SK-N-SH treated with all-trans-retinoic acid at 6 μM for 48 hours (cell line): ENCODE measurements around the gene NFASC.

Source experiments
- ATAC-seq: fragments of 200-7000 bp; cut with Tn5 transposase; 3 replicates; pipeline ENCODE4 v1.9.1; 2020; ENCODE audit warnings: mild to moderate bottlenecking, moderate library complexity
- ARNTL ChIP-seq: fragments of 450-650 bp; formaldehyde crosslinking; IDR thresholded peaks from 2 replicates; pipeline ENCODE4 v1.5.0; 2020; ENCODE audit warnings: low read depth, mild to moderate bottlenecking, moderate library complexity, borderline replicate concordance
- CSDC2 ChIP-seq: fragments of 250-450 bp; sonication (Bioruptor Pico); IDR thresholded peaks from 2 replicates; pipeline ENCODE4 v1.5.0; 2020; ENCODE audit warnings: mild to moderate bottlenecking, moderate library complexity
- CSRNP3 ChIP-seq: fragments of 250-450 bp; sonication (Bioruptor Pico); IDR thresholded peaks from 2 replicates; pipeline ENCODE4 v1.5.1; 2021; ENCODE audit warnings: mild to moderate bottlenecking, moderate library complexity
- ISL1 ChIP-seq: fragments of 250-450 bp; sonication (Bioruptor Pico); IDR thresholded peaks from 2 replicates; pipeline ENCODE4 v2.1.2; 2022; ENCODE audit warnings: mild to moderate bottlenecking, moderate library complexity
- OSR1 ChIP-seq: fragments of 250-450 bp; sonication (Bioruptor Pico); IDR thresholded peaks from 2 replicates; pipeline ENCODE4 v1.8.0; 2022; ENCODE audit warnings: moderate library complexity, mild to moderate bottlenecking, inconsistent platforms
- POU6F1 ChIP-seq: fragments of 250-450 bp; sonication (Bioruptor Pico); IDR thresholded peaks from 2 replicates; pipeline ENCODE4 v1.8.0; 2021; ENCODE audit warnings: low read depth, mild to moderate bottlenecking, moderate library complexity, borderline replicate concordance
- PPARA ChIP-seq: fragments of 250-450 bp; sonication (Bioruptor Pico); IDR thresholded peaks from 2 replicates; pipeline ENCODE4 v1.5.0; 2020; ENCODE audit warnings: mild to moderate bottlenecking, borderline replicate concordance
- RARB ChIP-seq: fragments of 250-450 bp; sonication (Bioruptor Pico); IDR thresholded peaks from 2 replicates; pipeline ENCODE4 v1.8.0; 2021; ENCODE audit warnings: mild to moderate bottlenecking, moderate library complexity
- SNAI2 ChIP-seq: fragments of 250-450 bp; sonication (Bioruptor Pico); IDR thresholded peaks from 2 replicates; pipeline ENCODE4 v1.5.0; 2020; ENCODE audit warnings: mild to moderate bottlenecking, moderate library complexity
- TCF4 ChIP-seq: fragments of 250-450 bp; sonication (Bioruptor Pico); IDR thresholded peaks from 2 replicates; pipeline ENCODE4 v1.8.0; 2021; ENCODE audit warnings: mild to moderate bottlenecking, moderate library complexity, borderline replicate concordance
- TOX ChIP-seq: fragments of 250-450 bp; sonication (Bioruptor Pico); IDR thresholded peaks from 2 replicates; pipeline ENCODE4 v1.8.0; 2021; ENCODE audit warnings: mild to moderate bottlenecking, moderate library complexity, borderline replicate concordance
- ZC3H10 ChIP-seq: fragments of 250-450 bp; sonication (Bioruptor Pico); IDR thresholded peaks from 2 replicates; pipeline ENCODE4 v1.5.1; 2021; ENCODE audit warnings: mild to moderate bottlenecking, moderate library complexity
- ZFP3 ChIP-seq: fragments of 250-450 bp; sonication (Bioruptor Pico); IDR thresholded peaks from 2 replicates; pipeline ENCODE4 v1.5.0; 2020; ENCODE audit warnings: mild to moderate bottlenecking, moderate library complexity
- ZFP30 ChIP-seq: fragments of 450-650 bp; formaldehyde crosslinking; IDR thresholded peaks from 2 replicates; pipeline ENCODE4 v1.5.0; 2022; ENCODE audit warnings: mild to moderate bottlenecking, moderate library complexity
- ZNF565 ChIP-seq: fragments of 450-650 bp; formaldehyde crosslinking; conservative IDR thresholded peaks from 2 replicates; pipeline ENCODE4 v1.5.0; 2020; ENCODE audit warnings: low read depth, mild to moderate bottlenecking, moderate library complexity
- ZNF70 ChIP-seq: fragments of 450-650 bp; formaldehyde crosslinking; IDR thresholded peaks from 2 replicates; pipeline ENCODE4 v1.5.0; 2020; ENCODE audit warnings: mild to moderate bottlenecking, moderate library complexity
- ZNF8 ChIP-seq: fragments of 450-650 bp; formaldehyde crosslinking; IDR thresholded peaks from 2 replicates; pipeline ENCODE4 v1.5.0; 2020; ENCODE audit warnings: mild to moderate bottlenecking, moderate library complexity
- TF ChIP-seq, protein P1 (sequence below): fragments of 250-450 bp; sonication (Bioruptor Pico); IDR thresholded peaks from 2 replicates; pipeline ENCODE4 v1.5.0; 2020; ENCODE audit warnings: mild to moderate bottlenecking, moderate library complexity
- TF ChIP-seq, protein P2 (sequence below): fragments of 250-450 bp; sonication (Bioruptor Pico); IDR thresholded peaks from 2 replicates; pipeline ENCODE4 v1.5.1; 2020; ENCODE audit warnings: low read depth, mild to moderate bottlenecking, moderate library complexity

NFASC gene

DNA sequence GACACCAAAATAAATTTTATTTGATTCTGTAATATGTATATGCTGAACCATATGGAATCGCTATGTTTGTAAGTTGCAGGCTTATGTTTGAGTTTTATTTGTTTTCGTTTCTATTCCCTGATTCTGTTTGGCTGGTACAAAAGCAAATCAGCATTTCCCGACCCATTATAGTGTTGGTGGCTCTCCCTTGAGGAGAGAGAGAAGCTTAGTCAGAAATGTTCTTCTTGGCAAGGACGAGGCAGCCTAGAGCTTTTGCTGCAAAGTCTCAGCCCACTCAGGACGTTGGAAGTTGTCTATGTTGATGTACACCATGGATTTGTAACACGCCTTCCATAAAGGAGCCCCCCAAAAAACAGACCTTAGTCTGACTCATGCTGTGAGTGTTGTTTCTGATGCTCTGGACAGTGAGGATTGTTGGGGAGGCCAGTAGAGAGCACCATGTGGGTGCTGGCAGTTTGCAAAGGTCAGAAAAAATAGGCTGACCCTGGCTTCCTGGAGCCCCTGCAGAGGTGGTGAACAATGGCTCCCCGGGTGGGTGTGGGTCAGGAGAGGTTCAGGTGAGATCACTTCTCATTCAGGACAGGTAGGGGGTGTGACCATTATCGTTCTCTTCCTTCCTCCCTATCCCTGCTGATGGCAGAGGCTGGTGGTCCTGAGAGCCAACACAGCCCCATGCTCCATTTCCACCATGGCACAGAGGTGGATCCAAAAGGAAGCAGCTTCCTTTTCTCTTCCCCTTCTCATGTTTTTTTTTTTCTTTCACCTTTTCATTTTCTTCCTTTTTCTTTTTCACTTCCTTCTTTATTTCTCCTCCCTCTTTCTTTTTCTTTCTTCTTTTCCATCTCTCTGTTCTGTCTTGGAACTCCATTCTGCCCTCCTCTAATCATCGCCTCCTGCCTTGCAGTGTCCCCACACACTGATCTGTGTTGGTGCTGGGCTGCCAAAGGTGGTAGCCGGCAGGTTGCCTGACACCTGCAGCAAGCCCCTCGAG, 88.0 kb downstream of the NFASC start:
- ATAC-seq = no peak
- TF ChIP-seq ZNF565 (CRISPR knock-in tag) (no peak), ZNF8 (CRISPR knock-in tag) (no peak), CSDC2 (CRISPR knock-in tag) (no peak), ZFP30 (CRISPR knock-in tag) (no peak), ISL1 (CRISPR knock-in tag) (no peak), TCF4 (CRISPR knock-in tag) (no peak)

- no peak for ATAC-seq
- TF ChIP-seq ARNTL (CRISPR knock-in tag) = no peak
- TF ChIP-seq CSRNP3 (CRISPR knock-in tag) = no peak
- no peak for TF ChIP-seq ZC3H10 (CRISPR knock-in tag)
- TF ChIP-seq RARB (CRISPR knock-in tag) = no peak
- no peak for TF ChIP-seq ZNF8 (CRISPR knock-in tag)
- no peak for TF ChIP-seq ISL1 (CRISPR knock-in tag)
- TF ChIP-seq, protein P1, sequence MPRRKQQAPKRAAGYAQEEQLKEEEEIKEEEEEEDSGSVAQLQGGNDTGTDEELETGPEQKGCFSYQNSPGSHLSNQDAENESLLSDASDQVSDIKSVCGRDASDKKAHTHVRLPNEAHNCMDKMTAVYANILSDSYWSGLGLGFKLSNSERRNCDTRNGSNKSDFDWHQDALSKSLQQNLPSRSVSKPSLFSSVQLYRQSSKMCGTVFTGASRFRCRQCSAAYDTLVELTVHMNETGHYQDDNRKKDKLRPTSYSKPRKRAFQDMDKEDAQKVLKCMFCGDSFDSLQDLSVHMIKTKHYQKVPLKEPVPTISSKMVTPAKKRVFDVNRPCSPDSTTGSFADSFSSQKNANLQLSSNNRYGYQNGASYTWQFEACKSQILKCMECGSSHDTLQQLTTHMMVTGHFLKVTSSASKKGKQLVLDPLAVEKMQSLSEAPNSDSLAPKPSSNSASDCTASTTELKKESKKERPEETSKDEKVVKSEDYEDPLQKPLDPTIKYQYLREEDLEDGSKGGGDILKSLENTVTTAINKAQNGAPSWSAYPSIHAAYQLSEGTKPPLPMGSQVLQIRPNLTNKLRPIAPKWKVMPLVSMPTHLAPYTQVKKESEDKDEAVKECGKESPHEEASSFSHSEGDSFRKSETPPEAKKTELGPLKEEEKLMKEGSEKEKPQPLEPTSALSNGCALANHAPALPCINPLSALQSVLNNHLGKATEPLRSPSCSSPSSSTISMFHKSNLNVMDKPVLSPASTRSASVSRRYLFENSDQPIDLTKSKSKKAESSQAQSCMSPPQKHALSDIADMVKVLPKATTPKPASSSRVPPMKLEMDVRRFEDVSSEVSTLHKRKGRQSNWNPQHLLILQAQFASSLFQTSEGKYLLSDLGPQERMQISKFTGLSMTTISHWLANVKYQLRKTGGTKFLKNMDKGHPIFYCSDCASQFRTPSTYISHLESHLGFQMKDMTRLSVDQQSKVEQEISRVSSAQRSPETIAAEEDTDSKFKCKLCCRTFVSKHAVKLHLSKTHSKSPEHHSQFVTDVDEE (CRISPR knock-in tag) = no peak
Observed at GRCh38 chr1:204959374-204959773, 88.7 kb downstream of the NFASC start.

DNA sequence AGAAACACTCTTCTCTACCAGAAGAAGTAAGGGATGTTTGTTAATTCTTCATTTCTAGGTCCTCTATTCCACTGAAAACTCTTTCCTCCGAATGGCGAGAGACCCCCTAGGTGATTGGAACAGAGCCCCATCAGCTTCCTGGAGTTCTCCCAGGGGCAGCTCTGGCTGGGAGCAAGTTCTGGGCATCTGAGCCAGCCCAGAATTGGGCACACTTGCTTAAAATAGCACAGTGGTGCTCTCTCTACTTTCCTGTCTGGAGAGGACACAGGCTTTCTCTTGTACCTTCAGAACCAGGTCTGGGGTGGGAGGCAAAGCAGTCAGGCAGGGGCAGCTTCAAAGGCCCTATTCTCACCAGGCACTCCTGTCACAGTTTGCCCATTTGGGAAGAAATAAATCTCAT, 89.2 kb downstream of the NFASC start:
- ATAC-seq = no peak
- TF ChIP-seq POU6F1 (CRISPR knock-in tag) (no peak), ZNF565 (CRISPR knock-in tag) (no peak), SNAI2 (CRISPR knock-in tag) (no peak), ZNF70 (CRISPR knock-in tag) (no peak), ZC3H10 (CRISPR knock-in tag) (no peak), TOX (CRISPR knock-in tag) (no peak), ARNTL (CRISPR knock-in tag) (no peak), ZFP3 (CRISPR knock-in tag) (no peak), ZNF8 (CRISPR knock-in tag) (no peak), PPARA (no peak)
- TF ChIP-seq, protein P2, sequence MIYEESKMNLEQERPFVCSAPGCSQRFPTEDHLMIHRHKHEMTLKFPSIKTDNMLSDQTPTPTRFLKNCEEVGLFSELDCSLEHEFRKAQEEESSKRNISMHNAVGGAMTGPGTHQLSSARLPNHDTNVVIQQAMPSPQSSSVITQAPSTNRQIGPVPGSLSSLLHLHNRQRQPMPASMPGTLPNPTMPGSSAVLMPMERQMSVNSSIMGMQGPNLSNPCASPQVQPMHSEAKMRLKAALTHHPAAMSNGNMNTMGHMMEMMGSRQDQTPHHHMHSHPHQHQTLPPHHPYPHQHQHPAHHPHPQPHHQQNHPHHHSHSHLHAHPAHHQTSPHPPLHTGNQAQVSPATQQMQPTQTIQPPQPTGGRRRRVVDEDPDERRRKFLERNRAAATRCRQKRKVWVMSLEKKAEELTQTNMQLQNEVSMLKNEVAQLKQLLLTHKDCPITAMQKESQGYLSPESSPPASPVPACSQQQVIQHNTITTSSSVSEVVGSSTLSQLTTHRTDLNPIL (CRISPR knock-in tag) = no peak

GRCh38 chr1:204960306-204961125, 89.9 kb downstream of the NFASC start:
- no peak for ATAC-seq
- no peak for TF ChIP-seq POU6F1 (CRISPR knock-in tag)
- no peak for TF ChIP-seq ZNF70 (CRISPR knock-in tag)
- TF ChIP-seq CSRNP3 (CRISPR knock-in tag) = no peak
- TF ChIP-seq, protein P1 (CRISPR knock-in tag) = no peak
- no peak for TF ChIP-seq ZNF565 (CRISPR knock-in tag)
- TF ChIP-seq OSR1 = no peak
- TF ChIP-seq ZFP30 (CRISPR knock-in tag) = no peak
